ENCODE data around the gene KYNU.
"Not testable (repeated sequence)": the region's sequence is repeated elsewhere in the genome, so short reads cannot be mapped to it uniquely, and the experiment has no call there.

The KYNU gene

DNA sequence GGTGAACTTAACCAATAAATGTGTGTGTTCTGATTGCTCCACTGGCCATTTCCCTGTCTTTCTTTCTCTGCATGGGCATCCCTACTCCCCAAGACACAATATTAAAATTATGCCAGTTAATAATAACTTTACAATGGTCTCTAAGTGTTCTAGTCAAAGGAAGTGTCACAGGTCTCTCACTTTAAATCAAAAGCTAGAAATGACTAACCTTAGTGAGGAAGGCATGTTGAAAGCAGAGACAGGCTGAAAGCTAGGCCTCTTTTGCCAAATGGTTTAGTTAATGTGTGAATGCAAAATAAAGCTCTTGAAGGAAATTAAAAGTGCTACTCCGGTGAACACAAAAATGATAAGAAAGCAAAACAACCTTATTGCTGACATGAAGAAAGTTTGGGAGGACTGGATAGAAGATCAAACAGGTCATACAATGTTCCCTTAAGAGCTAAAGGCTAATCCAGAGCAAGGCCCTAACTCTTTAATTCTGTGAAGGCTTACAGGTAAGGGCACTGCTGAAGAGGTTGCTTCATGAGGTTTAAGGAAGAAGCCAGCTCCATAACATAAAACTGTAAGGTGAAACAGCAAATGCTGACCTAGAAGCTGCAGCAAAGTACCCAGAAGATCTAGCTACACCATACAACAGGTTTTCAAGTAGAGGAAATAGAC is 207.8 kb downstream of the KYNU start:
- DNase-seq (ENCODE audit: extremely low read depth, low read depth) = no peak
- no peak overlapping the region for H3K4me3 ChIP-seq (replicated peaks; ENCODE audit: low read depth, low read length)
- TF ChIP-seq, protein P1, sequence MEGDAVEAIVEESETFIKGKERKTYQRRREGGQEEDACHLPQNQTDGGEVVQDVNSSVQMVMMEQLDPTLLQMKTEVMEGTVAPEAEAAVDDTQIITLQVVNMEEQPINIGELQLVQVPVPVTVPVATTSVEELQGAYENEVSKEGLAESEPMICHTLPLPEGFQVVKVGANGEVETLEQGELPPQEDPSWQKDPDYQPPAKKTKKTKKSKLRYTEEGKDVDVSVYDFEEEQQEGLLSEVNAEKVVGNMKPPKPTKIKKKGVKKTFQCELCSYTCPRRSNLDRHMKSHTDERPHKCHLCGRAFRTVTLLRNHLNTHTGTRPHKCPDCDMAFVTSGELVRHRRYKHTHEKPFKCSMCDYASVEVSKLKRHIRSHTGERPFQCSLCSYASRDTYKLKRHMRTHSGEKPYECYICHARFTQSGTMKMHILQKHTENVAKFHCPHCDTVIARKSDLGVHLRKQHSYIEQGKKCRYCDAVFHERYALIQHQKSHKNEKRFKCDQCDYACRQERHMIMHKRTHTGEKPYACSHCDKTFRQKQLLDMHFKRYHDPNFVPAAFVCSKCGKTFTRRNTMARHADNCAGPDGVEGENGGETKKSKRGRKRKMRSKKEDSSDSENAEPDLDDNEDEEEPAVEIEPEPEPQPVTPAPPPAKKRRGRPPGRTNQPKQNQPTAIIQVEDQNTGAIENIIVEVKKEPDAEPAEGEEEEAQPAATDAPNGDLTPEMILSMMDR (IDR thresholded peaks at IDR 0.05; ENCODE audit: low read depth, low read length, missing control alignments) = no peak

DNA sequence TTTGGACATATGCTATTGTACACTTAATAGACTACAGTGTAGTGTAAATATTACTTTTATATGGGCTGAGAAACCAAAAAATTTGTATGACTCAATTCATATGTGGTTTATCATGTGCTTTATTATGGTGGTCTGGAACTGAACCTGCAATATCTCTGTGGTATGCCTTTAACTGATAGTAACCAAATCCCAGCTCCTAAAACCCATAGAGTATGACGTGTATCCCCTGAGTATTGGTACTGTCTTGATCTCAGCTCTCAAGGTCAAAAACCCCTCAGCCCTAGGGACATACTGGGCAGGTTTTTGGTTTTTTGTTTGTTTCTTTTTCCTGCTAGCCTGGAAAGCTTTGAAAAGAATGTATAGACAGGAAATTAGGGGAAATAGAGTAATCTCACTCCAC is 209.6 kb downstream of the KYNU start:
- no peak overlapping the region for H3K4me3 ChIP-seq (replicated peaks; ENCODE audit: low read depth, low read length)
- DNase-seq (ENCODE audit: extremely low read depth, low read depth) = no peak
- TF ChIP-seq, protein P1 (IDR thresholded peaks at IDR 0.05; ENCODE audit: low read depth, low read length, missing control alignments) = no peak

DNA sequence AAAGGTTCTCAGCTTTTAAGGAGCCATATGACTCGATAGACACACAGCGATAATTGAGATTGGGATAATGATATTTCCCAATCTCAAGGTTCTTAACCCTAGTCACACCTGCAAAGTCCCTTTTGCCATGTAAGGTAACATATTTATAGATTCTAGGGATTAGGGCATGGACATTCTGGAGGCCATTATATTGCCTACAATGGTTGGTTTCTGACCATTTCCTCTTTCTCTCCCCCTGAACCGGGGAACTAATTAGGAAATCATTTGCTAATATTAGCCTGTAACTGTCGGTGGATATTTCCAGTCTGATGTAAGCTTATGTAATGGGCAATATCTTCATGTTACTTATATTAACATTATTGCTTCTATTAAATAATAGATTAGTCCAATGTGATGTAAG is 210.9 kb downstream of the KYNU start:
- TF ChIP-seq, protein P1 (IDR thresholded peaks at IDR 0.05; ENCODE audit: low read depth, low read length, missing control alignments) = no peak
- DNase-seq (ENCODE audit: extremely low read depth, low read depth) = no peak
- H3K4me3 ChIP-seq (replicated peaks; ENCODE audit: low read depth, low read length) = no peak overlapping the region

DNA sequence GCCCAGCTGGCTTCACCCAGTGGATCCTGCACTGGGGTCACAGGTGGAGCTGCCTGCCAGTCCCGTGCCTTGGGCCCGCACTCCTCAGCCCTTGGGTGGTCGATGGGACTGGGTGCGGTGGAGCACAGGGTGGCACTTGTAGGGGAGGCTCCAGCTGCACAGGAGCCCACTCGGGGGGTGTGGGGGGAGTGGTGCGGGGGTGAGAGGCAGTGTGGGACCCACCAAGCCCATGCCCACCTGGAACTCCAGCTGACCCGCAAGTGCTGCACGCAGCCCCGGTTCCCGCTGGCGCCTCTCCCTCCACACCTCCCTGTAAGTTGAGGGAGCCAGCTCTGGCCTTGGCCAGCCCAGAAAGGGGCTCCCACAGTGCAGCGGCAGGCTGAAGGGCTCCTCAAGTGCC is 212.1 kb downstream of the KYNU start:
- not testable (repeated sequence) for DNase-seq (ENCODE audit: extremely low read depth, low read depth); H3K4me3 ChIP-seq (replicated peaks; ENCODE audit: low read depth, low read length)

Measured in HFF-Myc (cell line).